NCI-H2107 treated with DMSO at 0.1 percent for 48 hours (cell line): ENCODE data around the gene FOXL1.
A peak's percentile ranks its signal among the peaks of the same experiment; 100 is the strongest.

Experiments
- DNase-seq: peaks from one replicate; lab custom pipeline; 2025; ENCODE audit not compliant: unreplicated experiment; lab: John Stamatoyannopoulos, UW

FOXL1 gene

DNA sequence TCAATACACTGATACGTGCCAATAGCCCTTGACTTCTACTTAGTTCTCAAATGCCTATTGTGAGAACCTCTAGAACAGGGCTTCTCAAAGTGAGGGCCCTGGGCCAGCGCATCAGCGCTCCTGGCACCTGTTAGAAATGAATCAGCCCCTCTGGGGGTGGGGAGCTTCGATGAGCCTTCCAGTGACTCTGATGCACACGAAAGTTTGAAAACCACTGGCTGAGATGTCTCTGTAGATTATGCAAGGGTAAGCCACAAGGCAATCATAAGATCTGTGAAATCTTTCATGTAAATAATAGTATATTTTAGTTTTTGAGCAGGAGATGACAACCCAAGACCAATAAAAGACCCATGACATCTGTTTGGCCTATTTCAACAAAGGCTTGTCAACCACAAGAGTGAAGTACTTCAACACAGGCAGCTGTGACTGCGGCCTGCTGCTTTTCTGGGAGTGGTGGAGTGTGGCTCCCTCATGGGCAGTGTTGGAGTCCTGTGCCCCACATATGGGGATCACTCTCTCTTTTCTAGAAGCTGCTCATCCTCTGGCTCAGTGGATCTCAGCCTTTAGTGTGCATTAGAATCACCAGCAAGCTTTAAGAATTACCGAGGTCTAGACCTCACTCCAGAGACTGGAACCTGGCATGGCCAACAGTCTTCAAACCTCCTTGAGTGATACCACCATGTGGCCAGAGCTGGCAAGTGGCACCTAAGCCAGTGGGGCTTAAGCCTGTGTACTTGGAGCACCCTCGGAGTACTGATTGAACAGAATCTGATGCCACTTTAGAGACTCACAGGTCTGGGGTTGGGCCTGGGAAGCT lies 29.1 kb upstream of the FOXL1 start:
- DNase-seq, result no peak

DNA sequence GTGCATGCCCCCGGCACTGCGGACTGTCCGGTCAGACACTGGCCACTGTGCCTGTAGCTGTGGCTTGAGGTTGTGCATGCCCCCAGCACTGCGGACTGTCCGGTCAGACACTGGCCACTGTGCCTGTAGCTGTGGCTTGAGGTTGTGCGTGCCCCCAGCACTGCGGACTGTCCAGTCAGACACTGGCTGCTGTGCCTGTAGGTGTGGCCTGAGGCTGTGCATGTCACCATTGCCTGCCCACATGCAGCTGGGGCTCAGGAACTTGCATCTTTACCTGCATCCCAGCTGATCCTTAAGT lies 28.5 kb upstream of the FOXL1 start:
- no peak for DNase-seq

DNA sequence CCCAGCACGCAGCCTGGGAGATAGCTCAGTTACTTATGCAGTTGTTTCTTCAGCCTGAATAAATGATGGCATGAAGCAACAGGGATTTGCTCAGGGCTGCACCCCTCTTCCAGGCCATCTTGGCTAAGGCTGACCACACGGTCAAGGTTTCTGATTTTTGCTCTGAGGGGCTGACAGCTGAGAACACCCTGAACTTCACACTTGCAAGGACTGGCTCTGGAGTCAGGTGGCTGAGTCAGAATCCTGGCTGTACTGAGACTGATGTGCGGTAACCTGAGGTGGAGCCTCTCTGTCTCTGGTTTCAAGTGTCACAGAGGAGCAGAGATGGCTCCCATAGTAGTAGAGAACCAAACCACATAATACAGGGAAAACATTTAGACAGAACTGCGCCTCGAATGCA lies 28.1 kb upstream of the FOXL1 start:
- peak; percentile 4 for DNase-seq

DNA sequence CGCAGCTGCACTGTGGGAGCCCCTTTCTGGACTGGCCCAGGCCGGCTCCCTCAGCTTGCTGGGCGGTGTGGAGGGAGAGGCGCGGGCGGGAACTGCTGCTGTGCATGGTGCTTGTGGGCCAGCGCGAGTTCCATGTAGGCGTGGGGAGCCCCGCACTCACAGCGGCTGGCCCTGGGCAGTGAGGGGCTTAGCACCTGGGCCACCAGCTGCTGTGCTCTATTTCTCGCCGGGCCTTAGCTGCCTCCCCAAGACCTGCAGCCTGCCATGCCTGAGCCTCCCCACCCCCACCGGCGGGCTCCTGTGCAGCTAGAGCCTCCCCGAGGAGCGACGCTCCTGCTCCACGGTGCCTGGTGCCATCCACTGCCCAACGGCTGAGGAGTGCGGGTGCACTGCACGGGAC lies 25.0 kb upstream of the FOXL1 start:
- DNase-seq, result no peak

DNA sequence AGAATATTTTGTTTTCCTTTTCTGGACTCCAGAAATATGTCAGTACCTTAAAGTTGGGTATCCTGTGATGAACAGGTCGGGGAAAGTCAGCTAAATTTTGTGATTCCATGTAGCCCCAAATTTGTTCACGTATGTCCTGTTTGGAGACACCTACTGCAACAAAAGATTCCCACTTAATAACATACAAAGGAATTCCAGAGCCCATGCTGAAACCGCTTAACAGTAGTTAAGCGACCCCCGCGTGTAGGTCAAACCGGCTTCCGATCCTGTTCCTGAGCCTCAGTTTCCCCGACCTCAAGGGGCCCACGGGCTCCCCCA lies 23.8 kb upstream of the FOXL1 start:
- DNase-seq, result no peak

DNA sequence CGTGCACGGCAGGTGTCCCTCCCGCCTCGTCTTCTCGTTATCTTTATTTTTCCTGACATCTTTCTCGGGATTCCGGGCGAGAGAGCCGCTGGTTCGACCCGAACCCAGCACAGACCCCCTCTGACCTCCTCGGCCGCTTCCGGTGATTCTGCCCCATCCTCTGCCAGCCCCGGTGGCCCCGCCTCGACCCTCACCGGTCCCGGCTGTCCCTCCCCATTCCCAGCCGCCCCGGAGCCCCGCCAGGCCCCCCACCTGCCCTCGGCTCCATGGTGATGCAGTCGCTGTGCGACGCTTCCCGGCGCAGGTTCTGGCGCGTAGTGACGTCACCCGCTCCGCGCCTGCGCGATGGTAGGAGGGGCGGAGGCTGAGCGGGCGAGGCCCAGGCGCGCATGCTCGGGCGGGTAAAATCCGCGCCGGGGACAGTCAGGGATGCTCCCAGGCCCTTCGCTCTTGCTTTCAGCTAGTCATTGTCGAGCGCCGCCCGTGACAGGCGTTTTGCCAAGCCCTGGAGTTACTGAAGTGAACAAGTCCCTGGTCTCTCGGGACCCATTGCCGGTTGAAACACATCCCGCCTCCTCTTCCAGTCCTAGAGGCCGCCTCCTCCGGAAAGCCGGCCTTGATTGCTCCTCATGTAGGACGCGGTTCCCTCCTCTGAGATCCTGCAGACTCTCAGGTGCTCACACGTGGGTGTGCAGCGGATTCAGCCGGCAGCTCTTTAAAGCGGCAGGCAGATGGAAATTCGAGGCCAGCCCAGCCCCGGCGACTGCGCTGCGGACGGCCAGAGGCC lies 23.2 kb upstream of the FOXL1 start, which contains the start of gene MTHFSD:
Gene MTHFSD (minus strand): TSS at position 319 of the 787 bp plus-strand sequence. CDS start 51 bp downstream, at position 268.
- peak; percentile 60 for DNase-seq

DNA sequence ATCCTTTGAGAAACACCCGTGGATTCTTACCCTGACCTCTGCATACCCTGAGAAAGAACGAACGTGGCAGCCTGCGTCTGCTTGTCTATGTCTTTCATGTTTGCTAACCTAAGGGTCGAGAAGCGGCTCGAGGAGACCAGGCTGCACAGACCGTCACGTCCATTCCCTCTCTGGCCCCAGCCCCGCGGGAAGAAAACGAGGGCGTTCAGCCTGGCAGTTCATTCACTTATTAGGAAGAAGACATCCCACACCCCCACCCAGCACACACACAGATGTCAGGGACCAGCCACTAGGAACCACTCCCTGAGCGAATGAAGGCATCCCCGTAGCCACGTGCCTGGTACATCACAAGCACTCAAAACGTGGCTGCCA lies 22.7 kb upstream of the FOXL1 start:
- DNase-seq, result no peak

DNA sequence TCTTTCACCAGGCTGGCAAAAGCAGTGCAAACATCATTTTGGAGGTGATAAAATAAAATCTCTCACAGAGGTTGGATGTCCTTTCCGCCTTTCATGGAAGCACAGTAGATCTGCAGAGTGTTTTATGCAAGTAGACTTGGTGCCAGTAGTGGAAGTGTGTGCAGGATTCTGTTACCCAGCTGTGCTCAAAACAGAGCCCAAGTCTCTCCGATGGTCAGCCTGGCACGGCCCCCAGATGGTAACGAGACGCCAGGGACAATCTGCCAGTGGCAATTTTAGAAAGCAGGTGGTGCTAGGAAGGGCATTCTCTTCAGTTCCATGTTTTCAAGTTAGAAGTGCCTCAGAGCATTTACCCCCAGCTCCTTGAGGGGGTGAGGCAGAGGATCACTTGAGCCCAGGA lies 21.8 kb upstream of the FOXL1 start:
- no peak for DNase-seq

DNA sequence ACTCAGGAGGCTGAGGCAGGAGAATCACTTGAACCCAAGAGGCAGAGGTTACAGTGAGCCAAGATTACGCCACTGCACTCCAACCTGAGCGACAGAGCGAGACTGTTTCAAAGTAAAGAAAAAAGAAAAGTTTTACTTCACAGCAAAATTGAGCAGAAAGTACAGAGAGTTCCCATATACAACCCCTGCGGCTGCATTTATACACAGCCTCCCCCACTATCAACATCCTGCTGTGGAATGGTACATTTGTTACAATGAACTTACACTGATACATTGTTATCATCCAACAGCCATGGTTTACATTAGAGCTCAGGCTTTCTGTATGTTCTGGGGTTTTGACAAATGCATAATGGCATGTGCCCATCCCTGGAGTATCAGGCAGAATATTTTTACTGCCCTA lies 20.8 kb upstream of the FOXL1 start:
- DNase-seq, result no peak

DNA sequence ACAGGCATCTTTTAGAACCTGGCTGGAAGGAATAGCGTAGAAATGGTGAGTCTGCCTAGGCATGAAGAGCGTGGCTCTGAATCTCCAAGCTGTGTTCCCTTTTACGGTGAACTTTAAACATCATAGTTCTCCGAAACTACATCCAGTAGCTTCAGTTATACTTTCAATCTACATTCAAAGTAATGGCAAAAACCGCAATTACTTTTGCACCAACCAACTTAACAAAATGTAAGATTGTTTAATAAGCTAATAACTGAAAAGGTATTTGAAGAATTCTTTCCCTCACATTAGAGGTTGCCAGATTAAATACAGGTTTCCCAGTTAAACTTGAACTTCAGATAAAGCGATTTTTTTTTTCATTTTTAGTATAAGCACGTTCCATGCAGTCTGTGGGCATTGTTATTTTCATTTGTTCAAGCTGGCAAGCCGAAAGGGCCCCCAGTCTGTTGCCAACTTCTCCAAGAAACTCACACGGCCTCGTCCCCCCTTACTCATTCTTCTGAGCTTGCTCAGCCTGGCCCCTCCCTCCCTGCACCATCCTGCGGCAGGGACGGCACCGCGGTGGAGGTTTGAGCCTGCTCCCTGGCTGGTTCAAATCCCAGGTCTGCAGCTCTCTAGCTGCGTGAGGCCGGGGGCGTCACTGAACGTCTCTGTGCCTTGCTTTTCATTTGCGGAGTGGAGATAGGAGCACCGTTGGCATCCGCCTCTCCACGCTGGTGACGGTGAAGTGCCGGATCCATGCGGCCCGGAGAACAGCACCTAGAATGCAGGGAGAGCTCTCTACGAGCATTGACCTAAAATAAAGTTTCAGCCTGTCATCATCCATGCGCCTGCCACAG lies 19.8 kb upstream of the FOXL1 start:
- no peak for DNase-seq

DNA sequence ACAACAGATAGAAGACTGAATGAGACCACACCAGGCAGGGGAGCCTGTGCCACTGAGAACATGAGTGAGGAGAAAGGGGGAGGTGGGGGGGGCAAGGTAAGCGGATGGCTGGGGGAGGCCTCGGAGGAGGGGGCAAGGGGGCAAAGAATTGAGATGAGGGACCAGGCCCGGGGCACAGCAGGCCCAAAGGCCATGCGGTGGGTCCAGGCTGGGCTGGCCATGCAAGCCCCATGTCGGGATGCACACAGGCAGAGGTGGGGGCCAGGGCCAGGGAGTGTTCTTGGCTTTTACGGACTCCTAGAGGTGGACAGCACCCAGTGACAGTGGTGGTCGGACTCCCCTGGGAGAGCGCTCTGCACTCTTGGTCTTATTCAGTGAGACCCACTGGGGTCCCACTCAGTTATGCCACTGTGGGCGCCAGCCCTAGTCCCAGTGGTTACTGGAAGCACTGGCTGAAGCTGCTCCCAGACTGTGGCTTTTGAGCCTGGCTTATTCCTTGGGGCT lies 18.5 kb upstream of the FOXL1 start:
- DNase-seq, result no peak

DNA sequence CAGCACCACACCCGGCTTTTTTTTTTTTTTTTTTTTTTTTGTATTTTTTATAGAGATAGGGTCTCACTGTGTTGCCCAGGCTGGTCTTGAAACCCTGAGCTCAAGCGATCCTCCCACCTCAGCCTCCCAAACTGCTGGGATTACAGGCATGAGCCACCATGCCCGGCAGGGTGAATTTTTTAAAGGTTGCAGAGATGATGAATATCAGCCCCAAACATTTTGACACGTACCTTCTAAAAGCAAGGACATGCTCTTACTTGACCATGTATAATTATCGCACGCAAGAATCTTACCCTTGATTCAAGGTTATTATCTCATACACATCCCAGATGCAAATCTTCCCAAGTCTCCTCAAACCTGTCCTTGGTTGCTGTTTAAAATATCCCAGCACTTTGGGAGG lies 16.0 kb upstream of the FOXL1 start:
- DNase-seq, result no peak

DNA sequence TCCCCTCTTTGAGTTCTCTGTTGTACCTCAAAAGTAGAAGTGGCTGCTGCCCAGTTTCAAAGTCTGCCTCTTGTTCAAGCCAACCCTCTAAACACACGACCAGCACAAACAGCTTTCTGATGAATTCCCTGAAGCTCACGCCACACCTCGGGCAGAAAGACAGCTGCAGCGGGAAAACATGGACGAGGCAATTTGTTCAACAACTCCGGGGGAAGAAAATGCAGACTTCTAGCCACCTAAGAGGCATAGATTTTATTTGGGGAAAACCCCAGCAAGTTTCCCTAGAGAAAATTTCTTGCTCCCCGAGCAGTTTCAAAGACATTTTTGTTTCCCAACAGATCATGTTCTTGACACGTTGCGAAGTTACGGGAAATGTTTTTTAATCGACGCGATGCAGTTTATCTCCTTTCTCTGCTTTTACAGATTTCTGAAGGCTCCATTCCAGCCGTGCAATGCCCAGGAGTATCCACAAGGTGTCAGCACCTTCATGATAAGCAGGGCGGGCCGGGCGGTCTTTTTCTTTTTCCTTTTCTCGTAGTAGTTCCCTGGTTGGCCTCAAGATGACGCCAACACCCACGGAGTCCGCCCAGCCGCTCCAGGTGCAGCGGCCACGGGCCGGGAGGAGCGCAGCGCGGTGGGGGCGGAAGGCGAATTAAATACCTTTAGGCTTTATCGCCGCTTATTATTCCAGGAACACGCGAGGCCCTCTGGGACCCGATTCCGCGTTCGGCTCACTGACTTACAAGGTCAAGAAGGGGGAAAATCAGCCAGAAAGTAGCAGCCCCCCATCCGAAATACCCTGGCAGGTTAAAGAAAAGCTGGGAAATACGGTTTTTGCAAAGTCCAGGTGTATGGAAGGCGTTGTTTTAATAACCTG lies 14.6 kb upstream of the FOXL1 start:
- DNase-seq, result peak; percentile 58

DNA sequence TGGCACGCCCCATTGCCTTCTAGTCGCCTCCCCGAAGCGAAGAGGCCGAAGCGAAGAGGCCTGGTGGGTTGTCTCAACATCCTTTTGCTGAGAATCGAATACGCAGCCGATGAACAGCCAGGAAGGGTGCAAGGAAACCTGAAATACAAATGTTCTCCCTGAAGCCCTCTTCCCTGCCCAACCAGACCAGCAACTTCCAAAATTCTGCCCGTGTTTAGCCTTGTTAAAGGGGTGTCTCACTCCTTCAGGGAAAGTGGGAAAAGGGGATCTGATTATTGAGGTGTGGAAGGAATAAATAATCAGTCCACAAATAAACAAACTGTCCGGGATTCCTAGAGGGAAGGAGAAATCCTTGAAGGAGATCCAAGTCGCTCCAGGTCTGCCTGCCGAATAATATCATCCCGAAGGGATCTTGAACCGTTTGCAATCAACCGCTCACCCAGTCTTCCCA lies 13.1 kb upstream of the FOXL1 start:
- no peak for DNase-seq

DNA sequence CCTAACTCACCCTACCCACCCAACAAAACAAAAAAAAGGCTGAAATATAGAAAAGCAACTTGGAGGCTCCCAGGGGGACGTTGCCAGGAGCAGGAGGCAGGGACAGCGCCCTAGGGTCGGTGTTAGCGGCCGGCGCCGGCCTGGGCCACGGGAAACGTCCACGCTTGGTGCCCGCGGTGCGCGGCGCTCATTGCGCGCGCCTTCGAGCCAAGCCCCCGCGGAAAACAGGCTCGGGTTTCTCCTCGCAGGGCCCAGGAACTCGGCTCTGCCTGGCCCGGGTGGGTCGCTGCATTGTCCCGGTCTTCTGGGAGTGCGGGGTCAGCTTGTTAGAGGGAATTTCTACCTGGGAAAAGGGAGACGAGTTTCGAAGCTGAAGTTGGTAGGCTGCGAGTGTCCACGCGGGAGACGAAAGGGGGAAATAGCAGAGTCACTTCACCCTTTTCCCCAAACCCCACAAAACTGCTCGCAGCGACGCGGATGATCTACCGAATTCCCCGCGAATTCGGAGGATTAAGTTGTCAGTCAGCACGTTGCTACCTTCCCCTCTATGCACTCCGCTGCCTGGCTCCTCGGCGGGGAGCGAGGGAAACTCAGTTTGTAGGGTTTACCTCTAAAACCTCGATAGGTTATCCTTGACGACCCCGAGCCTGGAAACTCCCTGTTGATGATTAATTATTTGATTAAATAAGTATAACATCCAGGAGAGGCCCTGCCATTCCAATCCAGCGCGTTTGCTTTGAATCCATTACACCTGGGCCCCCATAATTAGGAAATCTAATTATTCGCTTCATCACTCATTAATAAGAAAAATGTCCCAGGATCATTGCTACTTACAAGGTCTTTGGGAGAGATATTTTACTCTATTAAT lies 12.5 kb upstream of the FOXL1 start:
- DNase-seq, result no peak

DNA sequence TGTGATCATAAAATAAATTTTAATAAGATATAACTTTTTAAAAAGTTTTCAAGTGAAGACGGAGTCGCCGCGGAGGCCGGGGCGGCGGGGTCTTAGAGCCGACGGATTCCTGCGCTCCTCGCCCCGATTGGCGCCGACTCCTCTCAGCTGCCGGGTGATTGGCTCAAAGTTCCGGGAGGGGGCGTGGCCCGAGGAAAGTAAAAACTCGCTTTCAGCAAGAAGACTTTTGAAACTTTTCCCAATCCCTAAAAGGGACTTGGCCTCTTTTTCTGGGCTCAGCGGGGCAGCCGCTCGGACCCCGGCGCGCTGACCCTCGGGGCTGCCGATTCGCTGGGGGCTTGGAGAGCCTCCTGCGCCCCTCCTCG lies 11.8 kb upstream of the FOXL1 start, which contains the start of gene FOXC2:
Gene FOXC2 (plus strand): TSS at position 229 of the 365 bp plus-strand sequence. CDS start 507 bp downstream, outside the sequence.
- DNase-seq, result no peak

DNA sequence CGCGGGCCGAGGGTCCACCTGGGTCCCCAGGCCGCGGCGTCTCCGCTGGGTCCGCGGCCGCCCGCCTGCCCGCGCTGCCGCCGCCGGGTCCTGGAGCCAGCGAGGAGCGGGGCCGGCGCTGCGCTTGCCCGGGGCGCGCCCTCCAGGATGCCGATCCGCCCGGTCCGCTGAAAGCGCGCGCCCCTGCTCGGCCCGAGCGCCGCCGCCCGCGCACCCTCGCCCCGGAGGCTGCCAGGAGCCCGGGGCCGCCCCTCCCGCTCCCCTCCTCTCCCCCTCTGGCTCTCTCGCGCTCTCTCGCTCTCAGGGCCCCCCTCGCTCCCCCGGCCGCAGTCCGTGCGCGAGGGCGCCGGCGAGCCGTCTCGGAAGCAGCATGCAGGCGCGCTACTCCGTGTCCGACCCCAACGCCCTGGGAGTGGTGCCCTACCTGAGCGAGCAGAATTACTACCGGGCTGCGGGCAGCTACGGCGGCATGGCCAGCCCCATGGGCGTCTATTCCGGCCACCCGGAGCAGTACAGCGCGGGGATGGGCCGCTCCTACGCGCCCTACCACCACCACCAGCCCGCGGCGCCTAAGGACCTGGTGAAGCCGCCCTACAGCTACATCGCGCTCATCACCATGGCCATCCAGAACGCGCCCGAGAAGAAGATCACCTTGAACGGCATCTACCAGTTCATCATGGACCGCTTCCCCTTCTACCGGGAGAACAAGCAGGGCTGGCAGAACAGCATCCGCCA lies 11.2 kb upstream of the FOXL1 start:
- no peak for DNase-seq

DNA sequence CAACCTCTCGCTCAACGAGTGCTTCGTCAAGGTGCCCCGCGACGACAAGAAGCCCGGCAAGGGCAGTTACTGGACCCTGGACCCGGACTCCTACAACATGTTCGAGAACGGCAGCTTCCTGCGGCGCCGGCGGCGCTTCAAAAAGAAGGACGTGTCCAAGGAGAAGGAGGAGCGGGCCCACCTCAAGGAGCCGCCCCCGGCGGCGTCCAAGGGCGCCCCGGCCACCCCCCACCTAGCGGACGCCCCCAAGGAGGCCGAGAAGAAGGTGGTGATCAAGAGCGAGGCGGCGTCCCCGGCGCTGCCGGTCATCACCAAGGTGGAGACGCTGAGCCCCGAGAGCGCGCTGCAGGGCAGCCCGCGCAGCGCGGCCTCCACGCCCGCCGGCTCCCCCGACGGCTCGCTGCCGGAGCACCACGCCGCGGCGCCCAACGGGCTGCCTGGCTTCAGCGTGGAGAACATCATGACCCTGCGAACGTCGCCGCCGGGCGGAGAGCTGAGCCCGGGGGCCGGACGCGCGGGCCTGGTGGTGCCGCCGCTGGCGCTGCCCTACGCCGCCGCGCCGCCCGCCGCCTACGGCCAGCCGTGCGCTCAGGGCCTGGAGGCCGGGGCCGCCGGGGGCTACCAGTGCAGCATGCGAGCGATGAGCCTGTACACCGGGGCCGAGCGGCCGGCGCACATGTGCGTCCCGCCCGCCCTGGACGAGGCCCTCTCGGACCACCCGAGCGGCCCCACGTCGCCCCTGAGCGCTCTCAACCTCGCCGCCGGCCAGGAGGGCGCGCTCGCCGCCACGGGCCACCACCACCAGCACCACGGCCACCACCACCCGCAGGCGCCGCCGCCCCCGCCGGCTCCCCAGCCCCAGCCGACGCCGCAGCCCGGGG lies 10.4 kb upstream of the FOXL1 start:
- no peak for DNase-seq
